Measurements from ENCODE around the gene KRTAP10-2. TPM values are rescaled to one million over a fixed set of nuclear protein-coding genes. Genes with fewer than 3 reads are reported as not detected.

Gene KRTAP10-2
- total RNA-seq, 1 experiment from 2014 or later: not detected

DNA sequence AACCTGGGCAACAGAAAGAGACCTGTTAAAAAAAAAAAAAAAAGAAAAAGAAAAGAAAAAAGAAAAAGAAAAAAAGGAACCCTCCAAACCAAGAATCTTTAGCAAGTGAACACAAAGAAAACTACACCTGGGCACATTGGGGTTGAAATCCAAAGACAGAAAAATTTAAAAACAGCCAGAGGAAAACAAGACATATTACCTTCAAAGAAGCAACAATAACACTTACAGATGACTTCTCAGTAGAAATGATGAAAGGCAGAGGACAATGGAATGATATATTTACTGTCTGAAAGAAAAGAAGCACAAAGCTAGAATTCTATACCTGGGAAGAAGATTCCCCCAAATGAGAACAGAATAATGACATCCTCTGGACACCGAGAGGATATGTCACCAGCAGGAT lies 8.6 kb downstream of the KRTAP10-2 start:
- Histone ChIP-seq H3K79me2 (ENCODE audit: insufficient read depth, low read length) (no peaks in the 10 kb centered on the region), H3K14ac (ENCODE audit: insufficient read depth, low read length) (no peak overlapping the region), H4K91ac (ENCODE audit: insufficient read length, low read depth, low read length) (no peak overlapping the region), H2BK12ac (ENCODE audit: insufficient read length, low read depth, low read length) (no peak overlapping the region), H3K9ac (ENCODE audit: extremely low read depth, insufficient read length, low read length) (no peak overlapping the region), H3K23ac (ENCODE audit: insufficient read length, low read depth, low read length) (no peak overlapping the region), H3K18ac (ENCODE audit: insufficient read length, low read depth, low read length) (no peak overlapping the region), H3K4ac (ENCODE audit: low read depth, low read length) (no peak overlapping the region), H4K20me1 (ENCODE audit: control insufficient read depth, insufficient read depth, insufficient read length) (no peaks in the 10 kb centered on the region), H3K23me2 (ENCODE audit: insufficient read length, low read depth, low read length, poor library complexity, severe bottlenecking) (no peaks in the 10 kb centered on the region), H2AFZ (ENCODE audit: low read length) (no peak overlapping the region), H4K8ac (replicated peaks; ENCODE audit: insufficient read length, low read depth, low read length) (no peak overlapping the region), H3K56ac (ENCODE audit: insufficient read length, low read depth, low read length) (no peak overlapping the region), H2BK120ac (ENCODE audit: low read depth, low read length, poor library complexity, severe bottlenecking) (no peak overlapping the region), H3K4me1 (ENCODE audit: insufficient read depth, low read length) (no peaks in the 10 kb centered on the region), H3K9me3 (ENCODE audit: control insufficient read depth, low read depth, low read length) (no peaks in the 10 kb centered on the region), H3T11ph (ENCODE audit: low read length) (no peak overlapping the region), H2AK5ac (ENCODE audit: insufficient read length, low read length) (no peak overlapping the region), H2BK5ac (ENCODE audit: insufficient read length, low read length) (no peak overlapping the region), H3K27ac (ENCODE audit: insufficient read length, low read depth, low read length) (no peak overlapping the region), H2BK15ac (ENCODE audit: low read depth, low read length) (no peak overlapping the region), H3K4me2 (ENCODE audit: insufficient read depth, insufficient read length, low read length) (no peak overlapping the region), H3K27me3 (ENCODE audit: insufficient read depth, low read length) (no peaks in the 10 kb centered on the region), H2BK20ac (ENCODE audit: low read depth, low read length, poor library complexity, severe bottlenecking) (no peak overlapping the region), H4K5ac (ENCODE audit: insufficient read length, low read depth, low read length) (no peak overlapping the region), H3K79me1 (ENCODE audit: insufficient read depth, low read depth, low read length, poor library complexity, severe bottlenecking) (no peaks in the 10 kb centered on the region)
- TF ChIP-seq, protein P1, sequence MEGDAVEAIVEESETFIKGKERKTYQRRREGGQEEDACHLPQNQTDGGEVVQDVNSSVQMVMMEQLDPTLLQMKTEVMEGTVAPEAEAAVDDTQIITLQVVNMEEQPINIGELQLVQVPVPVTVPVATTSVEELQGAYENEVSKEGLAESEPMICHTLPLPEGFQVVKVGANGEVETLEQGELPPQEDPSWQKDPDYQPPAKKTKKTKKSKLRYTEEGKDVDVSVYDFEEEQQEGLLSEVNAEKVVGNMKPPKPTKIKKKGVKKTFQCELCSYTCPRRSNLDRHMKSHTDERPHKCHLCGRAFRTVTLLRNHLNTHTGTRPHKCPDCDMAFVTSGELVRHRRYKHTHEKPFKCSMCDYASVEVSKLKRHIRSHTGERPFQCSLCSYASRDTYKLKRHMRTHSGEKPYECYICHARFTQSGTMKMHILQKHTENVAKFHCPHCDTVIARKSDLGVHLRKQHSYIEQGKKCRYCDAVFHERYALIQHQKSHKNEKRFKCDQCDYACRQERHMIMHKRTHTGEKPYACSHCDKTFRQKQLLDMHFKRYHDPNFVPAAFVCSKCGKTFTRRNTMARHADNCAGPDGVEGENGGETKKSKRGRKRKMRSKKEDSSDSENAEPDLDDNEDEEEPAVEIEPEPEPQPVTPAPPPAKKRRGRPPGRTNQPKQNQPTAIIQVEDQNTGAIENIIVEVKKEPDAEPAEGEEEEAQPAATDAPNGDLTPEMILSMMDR (conservative IDR thresholded peaks at IDR 0.05): no peak
- Mint-ChIP-seq H3K27me3 (ENCODE audit: low read depth) (no peaks in the 10 kb centered on the region; the same call in none of the 2 replicates), H3K9me3 (peaks cover 10 to 20% of the 10 kb centered on the region in 2 experiments; a peak in 4 of 5 replicates), H3K4me3 (no peak overlapping the region), H3K4me1 (peaks cover 2 to 5% of the 10 kb centered on the region in 2 experiments), H3K27ac (no peak overlapping the region), H3K36me3 (ENCODE audit: insufficient read depth in 1 of 3, low read depth in 3 of 3) (peaks cover 0 to 18% (median 9%) of the 10 kb centered on the region in 3 experiments; a peak in 3 of 7 replicates)
- no peak for DNase-seq
- no CpG with 5 or more reads among the region's 1 CpG for WGBS (ENCODE audit: extremely low coverage, insufficient read length, low lambda C conversion rate)
